Measurements from ENCODE around the gene PTPRK. TPM values are rescaled to one million over a fixed set of nuclear protein-coding genes. Genes with fewer than 3 reads are reported as not detected.

PTPRK gene
- total and polyA plus RNA-seq, 2 experiments from 2014 or later = 26.9 to 56.4 TPM

GRCh38 chr6:128216917-128217316, 303.5 kb downstream of the PTPRK start:
- Histone ChIP-seq H3K27me3 (ENCODE audit: insufficient read depth) (no peaks in the 10 kb centered on the region), H2AFZ (no peak overlapping the region), H3K36me3 (ENCODE audit: insufficient read depth) (no peaks in the 10 kb centered on the region), H3K9me2 (ENCODE audit: insufficient read depth) (no peaks in the 10 kb centered on the region), H3K79me2 (replicated peaks; ENCODE audit: insufficient read depth) (no peaks in the 10 kb centered on the region), H4K20me1 (replicated peaks; ENCODE audit: insufficient read depth) (no peaks in the 10 kb centered on the region; the same call in 1 of the 2 replicates), H3K4me1 (ENCODE audit: insufficient read depth) (no peaks in the 10 kb centered on the region), H3K27ac (ENCODE audit: low read depth) (no peak overlapping the region), H3K4me3 (no peak overlapping the region), H3K4me2 (no peak overlapping the region), H3F3A (replicated peaks; ENCODE audit: low read depth) (no peaks in the 10 kb centered on the region)
- Mint-ChIP-seq H3K4me3 (no peak overlapping the region), H3K36me3 (ENCODE audit: low read depth) (no peaks in the 10 kb centered on the region), H3K27ac (no peak overlapping the region), H3K27me3 (ENCODE audit: insufficient read depth, low read depth, poor library complexity) (no peaks in the 10 kb centered on the region), H3K9me3 (no peaks in the 10 kb centered on the region), H3K4me1 (peaks cover 4% of the 10 kb centered on the region)
- no peak for DNase-seq (ENCODE audit: low spot score)
- no peak for TF ChIP-seq CTCF (conservative IDR thresholded peaks at IDR 0.05; ENCODE audit: low read depth in 2 of 2)
- TF ChIP-seq ZNF462 (CRISPR knock-in tag; IDR thresholded peaks at IDR 0.05) = no peak
- no peak for TF ChIP-seq REST (IDR thresholded peaks at IDR 0.05; ENCODE audit: unreplicated experiment)
- TF ChIP-seq, protein P1, sequence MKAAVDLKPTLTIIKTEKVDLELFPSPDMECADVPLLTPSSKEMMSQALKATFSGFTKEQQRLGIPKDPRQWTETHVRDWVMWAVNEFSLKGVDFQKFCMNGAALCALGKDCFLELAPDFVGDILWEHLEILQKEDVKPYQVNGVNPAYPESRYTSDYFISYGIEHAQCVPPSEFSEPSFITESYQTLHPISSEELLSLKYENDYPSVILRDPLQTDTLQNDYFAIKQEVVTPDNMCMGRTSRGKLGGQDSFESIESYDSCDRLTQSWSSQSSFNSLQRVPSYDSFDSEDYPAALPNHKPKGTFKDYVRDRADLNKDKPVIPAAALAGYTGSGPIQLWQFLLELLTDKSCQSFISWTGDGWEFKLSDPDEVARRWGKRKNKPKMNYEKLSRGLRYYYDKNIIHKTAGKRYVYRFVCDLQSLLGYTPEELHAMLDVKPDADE (IDR thresholded peaks at IDR 0.05) = no peak
- no peak for TF ChIP-seq EZH2phosphoT487 (IDR thresholded peaks at IDR 0.05; ENCODE audit: unreplicated experiment)
- TF ChIP-seq NANOG (IDR thresholded peaks at IDR 0.05; ENCODE audit: borderline replicate concordance) = no peak
- no peak for TF ChIP-seq POLR2AphosphoS5 (IDR thresholded peaks at IDR 0.05; ENCODE audit: low read depth)
- TF ChIP-seq ZNF114 (CRISPR knock-in tag; IDR thresholded peaks at IDR 0.05) = no peak
- TF ChIP-seq CREB1 (CRISPR knock-in tag; IDR thresholded peaks at IDR 0.05; ENCODE audit: low read depth) = no peak
- no peak for TF ChIP-seq EZH2 (IDR thresholded peaks at IDR 0.05; ENCODE audit: low read depth, unreplicated experiment)
- no peak for TF ChIP-seq ZNF331 (CRISPR knock-in tag; IDR thresholded peaks at IDR 0.05; ENCODE audit: low read depth)
- TF ChIP-seq JUNB (IDR thresholded peaks at IDR 0.05; ENCODE audit: unreplicated experiment) = no peak
- TF ChIP-seq STAT1 (IDR thresholded peaks at IDR 0.05; ENCODE audit: unreplicated experiment) = no peak
- no peak for ATAC-seq
